Activated CD4-positive, alpha-beta T cell treated with anti-CD3 and anti-CD28 coated beads, Interleukin-2, amount 50 U/mL, for 1 hour (primary cell): ENCODE results near the gene AHNAK2.
"Not testable (repeated sequence)": the region's sequence is repeated elsewhere in the genome, so short reads cannot be mapped to it uniquely, and the experiment has no call there.

ENCODE experiments used
- DNase-seq: peaks from one replicate; pipeline ENCODE4 v3.0.0-alpha.2; 2020

The AHNAK2 gene

GRCh38 chr14:104924421-104925213, 53.6 kb downstream of the AHNAK2 start, which contains the start of gene PLD4:
Gene PLD4 (plus strand): TSS chr14:104924879. CDS start chr14:104927141, 2,262 bp downstream.
- no peak for DNase-seq

- no peak for DNase-seq
Observed at GRCh38 chr14:104923640-104924420, 54.3 kb downstream of the AHNAK2 start.

GRCh38 chr14:104919993-104920315, 58.2 kb downstream of the AHNAK2 start:
- no peak for DNase-seq

GRCh38 chr14:104919152-104919992, 58.8 kb downstream of the AHNAK2 start:
- not testable (repeated sequence) for DNase-seq

- DNase-seq: no peak
Observed at GRCh38 chr14:104917993-104918392, 60.2 kb downstream of the AHNAK2 start.

- DNase-seq: no peak
Observed at GRCh38 chr14:104917116-104917515, 61.1 kb downstream of the AHNAK2 start.

- no peak for DNase-seq
Observed at GRCh38 chr14:104913435-104913834, 64.7 kb downstream of the AHNAK2 start.

GRCh38 chr14:104912053-104912452, 66.1 kb downstream of the AHNAK2 start:
- no peak for DNase-seq

GRCh38 chr14:104908303-104908702, 69.9 kb downstream of the AHNAK2 start:
- no peak for DNase-seq

- not testable (repeated sequence) for DNase-seq
Observed at GRCh38 chr14:104905579-104905933, 72.6 kb downstream of the AHNAK2 start.

- DNase-seq: not testable (repeated sequence)
Observed at GRCh38 chr14:104904650-104905578, 73.3 kb downstream of the AHNAK2 start.

- no peak for DNase-seq
Observed at GRCh38 chr14:104903990-104904389, 74.2 kb downstream of the AHNAK2 start.

- no peak for DNase-seq
Observed at GRCh38 chr14:104900639-104901512, 77.3 kb downstream of the AHNAK2 start.

GRCh38 chr14:104899781-104900180, 78.4 kb downstream of the AHNAK2 start:
- DNase-seq: no peak

GRCh38 chr14:104898870-104899510, 79.2 kb downstream of the AHNAK2 start:
- DNase-seq: no peak

GRCh38 chr14:104898195-104898558, 80.0 kb downstream of the AHNAK2 start:
- DNase-seq: no peak

- DNase-seq: no peak
Observed at GRCh38 chr14:104897330-104898194, 80.6 kb downstream of the AHNAK2 start.

GRCh38 chr14:104895786-104896661, 82.2 kb downstream of the AHNAK2 start:
- no peak for DNase-seq
